ENCODE measurements around the gene PBX1. TPM values are rescaled to one million over a fixed set of nuclear protein-coding genes. Genes with fewer than 3 reads are reported as not detected.

Gene PBX1
- total RNA-seq, 2 experiments from 2014 or later, result not detected

- no peaks in the 10 kb centered on the region for H3K27me3 Mint-ChIP-seq (ENCODE audit: low read depth)
- ATAC-seq (no peak), DNase-seq (no peak)
- H3K4me3 Mint-ChIP-seq, result no peak overlapping the region
- H3K4me1 Mint-ChIP-seq (ENCODE audit: low read depth), result peaks cover 3% of the 10 kb centered on the region
- no peak overlapping the region for H3K27ac Mint-ChIP-seq
- ChIA-PET POLR2A (no interaction called here), CTCF (no interaction called here)
- H3K9me3 Mint-ChIP-seq (ENCODE audit: insufficient read depth), result no peaks in the 10 kb centered on the region
- no peaks in the 10 kb centered on the region for H3K36me3 Mint-ChIP-seq (ENCODE audit: low read depth)
These were observed 213.7 kb downstream of the PBX1 start for GRCh38 chr1:164772635-164773034.

GRCh38 chr1:164773102-164773501, 214.1 kb downstream of the PBX1 start:
- ChIA-PET POLR2A (no interaction called here), CTCF (no interaction called here)
- Mint-ChIP-seq H3K36me3 (ENCODE audit: low read depth) (no peaks in the 10 kb centered on the region), H3K4me1 (ENCODE audit: low read depth) (peaks cover 3% of the 10 kb centered on the region), H3K9me3 (ENCODE audit: insufficient read depth) (no peaks in the 10 kb centered on the region), H3K4me3 (no peak overlapping the region), H3K27ac (no peak overlapping the region), H3K27me3 (ENCODE audit: low read depth) (no peaks in the 10 kb centered on the region)
- no peak for ATAC-seq
- no peak for DNase-seq

GRCh38 chr1:164774413-164774812, 215.4 kb downstream of the PBX1 start:
- POLR2A ChIA-PET, result no interaction called here
- Mint-ChIP-seq H3K4me1 (ENCODE audit: low read depth) (peaks cover 3% of the 10 kb centered on the region), H3K36me3 (ENCODE audit: low read depth) (no peaks in the 10 kb centered on the region), H3K4me3 (no peak overlapping the region), H3K27ac (no peak overlapping the region), H3K9me3 (ENCODE audit: insufficient read depth) (no peaks in the 10 kb centered on the region), H3K27me3 (ENCODE audit: low read depth) (no peaks in the 10 kb centered on the region)
- CTCF ChIA-PET, result no interaction called here
- DNase-seq (no peak), ATAC-seq (no peak)

- POLR2A ChIA-PET, result no interaction called here
- peaks cover 3% of the 10 kb centered on the region for H3K4me1 Mint-ChIP-seq (ENCODE audit: low read depth)
- ATAC-seq, result no peak
These were observed 216.1 kb downstream of the PBX1 start for GRCh38 chr1:164774819-164775654.

GRCh38 chr1:164777518-164777917, 218.5 kb downstream of the PBX1 start:
- Mint-ChIP-seq H3K27me3 (ENCODE audit: low read depth) (no peaks in the 10 kb centered on the region), H3K36me3 (ENCODE audit: low read depth) (no peaks in the 10 kb centered on the region), H3K4me1 (ENCODE audit: low read depth) (peaks cover 3% of the 10 kb centered on the region), H3K4me3 (no peak overlapping the region), H3K9me3 (ENCODE audit: insufficient read depth) (no peaks in the 10 kb centered on the region), H3K27ac (no peak overlapping the region)
- CTCF ChIA-PET, result interaction anchor here (0.7 kb wide), 1 partner anchor 646 kb away, joined by 3 read pairs; no protein-coding TSS in a partner anchor
- DNase-seq, result no peak
- ATAC-seq, result no peak
- POLR2A ChIA-PET, result no interaction called here

More at GRCh38 chr1:164774819-164775654, 216.1 kb downstream of the PBX1 start:
- no peak overlapping the region for H3K4me3 Mint-ChIP-seq
- DNase-seq, result no peak
- CTCF ChIA-PET, result interaction anchor here (1.2 kb wide), 1 partner anchor 13 kb away, joined by 3 read pairs; no protein-coding TSS in a partner anchor
- H3K27ac Mint-ChIP-seq, result no peak overlapping the region
- no peaks in the 10 kb centered on the region for H3K27me3 Mint-ChIP-seq (ENCODE audit: low read depth)
- H3K36me3 Mint-ChIP-seq (ENCODE audit: low read depth), result no peaks in the 10 kb centered on the region
- no peaks in the 10 kb centered on the region for H3K9me3 Mint-ChIP-seq (ENCODE audit: insufficient read depth)

GRCh38 chr1:164779376-164779775, 220.4 kb downstream of the PBX1 start:
- DNase-seq (no peak), ATAC-seq (no peak)
- Mint-ChIP-seq H3K27me3 (ENCODE audit: low read depth) (no peaks in the 10 kb centered on the region), H3K36me3 (ENCODE audit: low read depth) (no peaks in the 10 kb centered on the region), H3K4me1 (ENCODE audit: low read depth) (peaks cover 3% of the 10 kb centered on the region), H3K4me3 (no peak overlapping the region), H3K9me3 (ENCODE audit: insufficient read depth) (no peaks in the 10 kb centered on the region), H3K27ac (no peak overlapping the region)
- ChIA-PET CTCF (no interaction called here), POLR2A (no interaction called here)

GRCh38 chr1:164780111-164780812, 221.3 kb downstream of the PBX1 start:
- no peak for DNase-seq
- H3K36me3 Mint-ChIP-seq (ENCODE audit: low read depth), result no peaks in the 10 kb centered on the region
- no peaks in the 10 kb centered on the region for H3K9me3 Mint-ChIP-seq (ENCODE audit: insufficient read depth)
- POLR2A ChIA-PET, result no interaction called here
- no peaks in the 10 kb centered on the region for H3K27me3 Mint-ChIP-seq (ENCODE audit: low read depth)
- CTCF ChIA-PET, result no interaction called here
- no peak overlapping the region for H3K4me3 Mint-ChIP-seq
- H3K27ac Mint-ChIP-seq, result no peak overlapping the region
- ATAC-seq, result no peak
- peaks cover 3% of the 10 kb centered on the region for H3K4me1 Mint-ChIP-seq (ENCODE audit: low read depth)

- Mint-ChIP-seq H3K4me3 (no peak overlapping the region), H3K4me1 (ENCODE audit: low read depth) (no peaks in the 10 kb centered on the region), H3K36me3 (ENCODE audit: low read depth) (no peaks in the 10 kb centered on the region), H3K27me3 (ENCODE audit: low read depth) (no peaks in the 10 kb centered on the region), H3K9me3 (ENCODE audit: insufficient read depth) (no peaks in the 10 kb centered on the region), H3K27ac (no peak overlapping the region)
- DNase-seq, result no peak
- CTCF ChIA-PET, result no interaction called here
- POLR2A ChIA-PET, result no interaction called here
- no peak for ATAC-seq
These were observed 221.9 kb downstream of the PBX1 start for GRCh38 chr1:164780863-164781262.

- ATAC-seq, result no peak
- H3K27me3 Mint-ChIP-seq (ENCODE audit: low read depth), result no peaks in the 10 kb centered on the region
- no peak overlapping the region for H3K27ac Mint-ChIP-seq
- no peaks in the 10 kb centered on the region for H3K36me3 Mint-ChIP-seq (ENCODE audit: low read depth)
- DNase-seq, result no peak
- H3K4me1 Mint-ChIP-seq (ENCODE audit: low read depth), result no peaks in the 10 kb centered on the region
- no peaks in the 10 kb centered on the region for H3K9me3 Mint-ChIP-seq (ENCODE audit: insufficient read depth)
- POLR2A ChIA-PET, result no interaction called here
- H3K4me3 Mint-ChIP-seq, result no peak overlapping the region
- CTCF ChIA-PET, result no interaction called here
These were observed 223.0 kb downstream of the PBX1 start for GRCh38 chr1:164781972-164782371.

GRCh38 chr1:164783778-164784555, 225.0 kb downstream of the PBX1 start:
- Mint-ChIP-seq H3K36me3 (ENCODE audit: low read depth) (no peaks in the 10 kb centered on the region), H3K27ac (no peak overlapping the region), H3K27me3 (ENCODE audit: low read depth) (no peaks in the 10 kb centered on the region), H3K9me3 (ENCODE audit: insufficient read depth) (no peaks in the 10 kb centered on the region), H3K4me3 (no peak overlapping the region), H3K4me1 (ENCODE audit: low read depth) (no peaks in the 10 kb centered on the region)
- CTCF ChIA-PET, result no interaction called here
- ATAC-seq (no peak), DNase-seq (no peak)
- POLR2A ChIA-PET, result no interaction called here

GRCh38 chr1:164784960-164785359, 226.0 kb downstream of the PBX1 start:
- no peak for ATAC-seq
- H3K4me3 Mint-ChIP-seq, result no peak overlapping the region
- no peaks in the 10 kb centered on the region for H3K27me3 Mint-ChIP-seq (ENCODE audit: low read depth)
- ChIA-PET CTCF (no interaction called here), POLR2A (no interaction called here)
- H3K9me3 Mint-ChIP-seq (ENCODE audit: insufficient read depth), result no peaks in the 10 kb centered on the region
- DNase-seq, result no peak
- H3K27ac Mint-ChIP-seq, result no peak overlapping the region
- H3K4me1 Mint-ChIP-seq (ENCODE audit: low read depth), result no peaks in the 10 kb centered on the region
- H3K36me3 Mint-ChIP-seq (ENCODE audit: low read depth), result no peaks in the 10 kb centered on the region
